ENCODE results near the gene MEIS3.

MEIS3 gene

DNA sequence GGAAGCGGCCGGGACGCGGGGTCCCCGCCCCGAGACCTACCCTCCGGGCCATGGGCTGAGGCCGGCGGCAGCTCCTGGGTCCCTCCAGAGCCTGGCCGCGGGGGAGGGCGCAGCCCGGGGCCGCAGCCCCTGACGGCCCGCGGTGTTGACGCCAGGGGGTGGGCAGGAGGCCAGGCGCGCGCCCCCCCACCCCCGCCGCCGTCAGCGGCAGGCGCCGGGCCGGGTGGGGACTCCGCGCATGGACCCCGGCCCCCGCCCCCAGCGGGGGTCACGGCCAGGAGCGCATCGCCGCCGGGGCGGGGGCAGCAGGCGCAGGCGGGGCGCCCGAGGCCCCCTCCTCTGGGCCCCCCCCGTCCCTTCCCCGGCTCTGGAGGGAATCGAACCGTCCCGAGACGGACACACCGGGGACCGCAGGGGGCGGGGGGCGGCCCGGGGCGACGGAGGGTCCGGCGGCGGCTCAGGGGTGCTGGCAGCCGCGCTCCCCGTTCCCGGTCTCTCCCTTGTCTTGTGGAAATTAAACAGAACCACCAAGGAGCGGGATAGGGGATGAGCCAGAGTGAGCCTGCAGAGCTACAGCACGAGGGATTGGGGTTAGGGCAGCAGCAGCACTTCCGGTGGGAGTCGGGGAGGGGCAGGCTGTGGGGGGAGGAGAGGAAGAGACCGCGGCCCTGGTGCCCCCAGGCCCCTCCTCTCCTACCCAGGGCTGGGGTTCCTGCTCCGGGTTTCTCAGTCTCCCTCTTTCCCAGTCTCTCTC is at the start of gene MEIS3:
Gene MEIS3 (minus strand): TSS at position 498 of the 754 bp plus-strand sequence. CDS start 446 bp downstream, at position 52.
- no peak for DNase-seq

DNA sequence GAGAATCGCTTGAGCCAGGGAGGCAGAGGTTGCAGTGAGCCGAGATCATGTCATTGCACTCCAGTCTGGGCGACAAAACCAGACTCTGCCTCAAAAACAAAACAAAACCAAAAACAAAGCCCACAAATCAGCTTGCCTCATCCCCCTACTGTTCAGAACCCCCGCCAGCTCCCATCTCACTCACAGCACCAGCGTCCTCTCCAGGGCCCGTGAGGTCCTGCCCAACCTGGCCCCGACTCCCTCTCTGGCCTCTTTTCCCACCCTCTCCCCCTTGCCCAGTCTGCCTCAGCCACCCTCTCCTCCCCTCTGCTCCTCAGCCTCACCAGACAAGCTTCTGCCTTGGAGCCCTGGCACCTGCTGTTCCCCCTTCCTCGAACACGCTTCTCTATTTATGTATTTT is 48.6 kb upstream of the MEIS3 start:
- DNase-seq = no peak

DNA sequence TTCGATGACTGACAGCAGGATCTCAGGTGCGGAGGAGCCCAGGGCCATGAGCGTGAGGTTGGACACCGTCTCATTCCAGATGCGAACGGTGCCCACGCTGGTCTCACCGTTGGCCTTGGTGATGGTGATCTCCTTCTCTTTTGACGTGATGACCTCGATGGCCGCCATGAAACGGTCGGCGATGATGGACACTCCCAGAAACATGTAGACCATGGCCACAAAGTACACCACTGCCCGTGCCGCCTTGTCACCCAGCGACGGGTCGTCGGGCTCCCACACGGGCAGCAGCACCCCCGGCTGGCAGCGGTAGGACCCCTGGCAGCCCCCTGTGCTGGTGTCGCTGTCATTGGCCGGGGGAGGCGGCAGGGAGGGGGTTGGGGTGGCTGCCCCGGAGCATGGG is 46.6 kb upstream of the MEIS3 start:
- DNase-seq = no peak

DNA sequence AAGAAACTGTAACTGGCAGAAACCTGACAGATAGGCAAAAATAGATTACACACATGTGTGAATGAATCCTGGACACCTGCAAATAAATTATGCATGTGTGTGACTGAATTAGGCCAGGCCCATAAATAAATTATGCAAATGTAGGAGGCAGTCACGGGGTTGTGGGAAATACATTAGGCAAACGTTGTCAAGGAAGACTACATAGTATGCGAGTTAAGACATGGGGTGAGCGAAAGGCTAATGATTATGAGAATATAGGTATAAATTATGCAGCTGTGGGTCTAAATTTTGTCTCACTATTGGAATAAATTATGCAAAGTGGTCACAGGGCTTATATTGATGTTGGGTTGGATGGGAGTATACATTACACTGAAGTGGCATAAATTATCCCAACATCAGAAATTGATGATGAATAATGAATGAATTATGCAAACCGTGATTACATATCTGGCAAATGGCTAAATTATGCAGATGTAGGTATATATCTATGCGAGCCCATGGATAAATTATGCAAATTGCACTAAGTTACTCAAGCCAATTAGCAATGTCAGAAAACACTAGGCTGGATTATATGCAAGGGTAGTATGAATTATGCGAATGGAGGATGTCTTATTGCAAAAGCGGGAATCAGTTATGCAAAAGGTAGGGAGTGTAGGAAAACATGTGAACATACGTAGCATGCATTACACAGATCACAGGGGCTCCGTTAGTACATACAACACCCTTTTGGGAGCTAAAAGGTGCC is 45.5 kb upstream of the MEIS3 start:
- DNase-seq = no peak

DNA sequence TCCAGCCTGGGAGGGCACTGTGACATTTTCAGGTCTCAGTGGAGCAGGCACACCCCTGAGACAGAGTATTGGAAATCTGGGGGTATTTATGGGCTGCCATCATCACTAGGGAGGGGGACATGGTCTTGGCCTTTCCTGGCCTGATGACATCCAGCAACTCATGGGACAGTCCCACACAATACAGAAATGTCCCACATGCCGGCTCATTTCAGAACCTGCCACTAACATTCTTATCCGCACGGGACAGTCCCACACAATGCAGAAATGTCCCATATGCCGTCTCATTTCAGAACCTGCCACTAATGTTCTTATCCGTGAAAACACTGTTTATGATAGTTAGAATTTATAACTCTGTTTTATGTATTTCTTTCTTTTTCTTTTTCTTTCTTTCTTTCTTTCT is 42.5 kb upstream of the MEIS3 start:
- DNase-seq = no peak

DNA sequence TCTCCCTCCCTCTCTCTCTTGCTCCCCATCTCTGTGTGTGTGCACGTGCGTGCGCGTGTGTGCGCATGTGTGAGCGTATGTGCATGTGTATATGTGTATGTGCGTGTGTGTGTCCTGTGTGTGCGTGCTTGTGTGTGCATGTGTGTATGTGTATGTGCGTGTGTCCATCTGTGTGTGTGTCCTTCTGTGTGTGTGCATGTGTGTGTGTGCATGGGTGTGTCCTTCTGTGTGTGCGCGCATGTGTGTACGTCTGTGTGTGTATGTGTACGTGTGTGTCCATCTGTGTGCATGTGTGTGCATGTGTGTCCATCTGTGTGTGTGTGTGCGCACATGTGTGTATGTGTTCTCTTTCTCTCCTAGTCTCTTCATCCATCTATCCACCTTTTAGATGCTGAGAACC is 40.1 kb upstream of the MEIS3 start:
- DNase-seq = no peak

DNA sequence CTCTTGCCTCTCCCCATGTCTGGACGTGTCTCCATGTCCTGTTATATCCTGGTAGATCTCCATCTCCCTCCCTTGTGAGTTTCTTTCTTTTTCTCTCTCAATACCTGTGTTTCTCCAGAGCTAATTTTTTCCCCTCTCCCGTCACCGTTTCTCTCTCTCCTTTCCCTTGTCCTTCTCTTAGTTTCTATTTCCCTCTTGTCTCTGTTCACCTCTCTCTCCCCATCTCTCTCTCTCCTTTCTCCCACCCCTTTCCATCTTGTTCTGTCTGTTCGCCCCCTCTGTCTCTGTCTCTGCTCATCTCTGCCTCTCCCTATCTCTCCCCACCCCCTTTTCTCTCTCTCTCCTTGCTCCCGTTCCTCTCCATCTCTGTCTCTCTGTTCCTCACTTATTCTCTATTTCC is 39.3 kb upstream of the MEIS3 start:
- DNase-seq = no peak

- no peak for DNase-seq
These were observed 37.6 kb upstream of the MEIS3 start for GRCh38 chr19:47456721-47457474.

- no peak for DNase-seq
These were observed 31.2 kb upstream of the MEIS3 start for GRCh38 chr19:47450478-47450877.

GRCh38 chr19:47448360-47448727 is 29.0 kb upstream of the MEIS3 start:
- no peak for DNase-seq

GRCh38 chr19:47447470-47448359 is 28.4 kb upstream of the MEIS3 start:
- DNase-seq = no peak

DNA sequence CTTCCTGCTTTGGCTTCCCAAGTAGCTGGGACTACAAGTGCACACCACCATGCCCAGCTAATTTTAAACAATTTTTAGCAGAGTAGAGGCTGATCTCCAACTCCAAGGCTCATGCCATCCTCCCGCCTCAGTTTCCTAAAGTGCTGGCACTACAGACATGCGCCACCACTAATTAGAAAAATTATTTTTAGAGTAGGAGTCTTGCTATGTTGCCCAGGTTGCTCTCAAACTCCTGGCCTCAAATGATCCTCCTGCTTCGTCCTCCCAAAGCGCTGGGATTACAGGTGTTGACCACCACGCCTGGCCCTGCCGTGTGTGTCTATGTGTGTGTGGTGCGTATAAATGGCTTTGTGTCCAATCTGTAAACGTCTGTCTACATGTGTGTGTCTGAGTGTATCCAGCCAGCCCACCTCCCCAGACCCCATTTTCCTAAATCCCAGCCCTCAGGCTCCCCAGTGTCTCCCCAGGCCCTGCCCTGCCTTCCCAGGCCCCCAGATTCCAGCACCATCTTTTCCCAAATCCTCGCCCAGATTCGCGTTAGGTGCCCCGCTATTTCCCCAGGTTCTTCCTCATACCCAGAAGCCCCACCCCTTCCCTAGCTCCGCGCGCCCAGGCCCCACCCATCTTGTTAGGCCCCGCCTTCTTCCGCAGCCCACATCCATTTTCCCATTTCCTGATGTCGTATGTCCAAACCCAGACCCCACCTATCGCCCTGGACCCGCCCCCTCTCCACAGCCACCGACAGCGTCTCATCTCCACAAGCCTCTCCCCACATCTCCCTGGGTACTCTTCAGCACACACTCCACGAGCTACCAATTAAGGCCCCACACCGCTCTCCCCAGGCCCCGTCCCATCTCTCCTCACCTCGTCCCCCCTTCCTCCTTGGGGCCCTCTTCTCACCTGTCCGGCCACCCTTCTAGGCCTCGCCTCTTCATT is 27.5 kb upstream of the MEIS3 start:
- no peak for DNase-seq

DNA sequence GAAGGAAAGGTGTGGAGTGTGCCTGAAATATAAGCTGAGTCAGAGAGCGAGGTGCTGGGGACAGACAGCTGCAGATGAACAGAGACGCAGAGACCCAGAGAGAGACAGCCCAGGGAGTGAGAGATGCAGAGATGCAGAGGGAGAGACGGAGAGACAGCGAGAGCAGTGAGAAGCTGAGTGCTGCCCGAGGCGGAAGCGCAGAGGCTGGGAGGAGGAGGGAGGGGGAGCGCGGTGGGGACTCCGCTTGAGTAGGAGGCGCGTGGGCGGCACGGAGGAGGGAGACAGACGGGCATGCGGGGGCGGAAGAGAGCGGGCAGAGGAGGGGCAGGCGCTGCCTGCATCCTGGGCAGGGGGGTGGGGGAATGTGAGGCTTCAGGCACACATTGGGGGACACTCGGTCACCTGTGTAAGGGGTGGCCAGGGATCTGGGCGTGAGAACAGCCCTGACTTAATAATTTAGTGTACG is 26.6 kb upstream of the MEIS3 start:
- no peak for DNase-seq

DNA sequence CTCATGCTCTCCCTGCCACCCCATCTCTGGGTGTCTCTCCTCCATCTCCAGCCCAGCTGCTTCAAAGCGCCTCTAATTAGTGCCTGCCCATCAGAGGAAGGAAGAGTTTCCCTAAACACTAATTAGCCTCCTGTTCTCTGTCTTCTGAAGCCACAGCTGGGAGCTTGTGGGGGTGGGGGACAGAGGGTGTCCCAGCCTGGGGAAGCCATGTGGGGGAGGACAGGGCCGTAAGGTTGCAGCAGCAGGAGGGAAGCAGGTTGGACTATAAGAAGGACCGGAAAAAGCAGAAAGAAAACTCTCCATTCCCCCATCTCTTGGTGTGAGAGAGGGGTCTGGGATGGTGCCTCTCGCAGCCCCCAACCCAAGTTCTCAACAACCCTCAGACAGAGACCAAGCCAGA is 26.2 kb upstream of the MEIS3 start:
- DNase-seq = no peak

DNA sequence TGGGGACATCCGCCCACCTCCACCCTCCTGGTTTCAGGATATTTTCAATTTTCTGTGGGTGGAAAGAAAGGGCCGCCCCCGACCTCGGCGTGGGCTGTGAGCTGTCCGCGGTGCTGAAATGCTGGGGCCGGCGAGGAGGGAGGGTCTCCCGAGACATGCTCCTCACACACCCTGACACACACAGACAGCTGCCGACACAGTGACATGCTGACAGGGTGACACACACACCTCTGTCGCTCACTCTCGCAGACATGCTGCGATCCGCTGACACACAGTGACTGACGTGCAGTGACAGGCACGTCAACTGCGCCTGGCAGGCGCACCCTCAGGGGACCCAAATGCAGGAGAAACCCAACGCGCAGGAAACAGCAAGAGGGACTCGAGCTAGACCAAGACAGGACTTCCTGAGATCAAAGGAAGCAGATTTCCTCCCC is 25.1 kb upstream of the MEIS3 start:
- DNase-seq = no peak

GRCh38 chr19:47443331-47443730 is 24.0 kb upstream of the MEIS3 start:
- no peak for DNase-seq

DNA sequence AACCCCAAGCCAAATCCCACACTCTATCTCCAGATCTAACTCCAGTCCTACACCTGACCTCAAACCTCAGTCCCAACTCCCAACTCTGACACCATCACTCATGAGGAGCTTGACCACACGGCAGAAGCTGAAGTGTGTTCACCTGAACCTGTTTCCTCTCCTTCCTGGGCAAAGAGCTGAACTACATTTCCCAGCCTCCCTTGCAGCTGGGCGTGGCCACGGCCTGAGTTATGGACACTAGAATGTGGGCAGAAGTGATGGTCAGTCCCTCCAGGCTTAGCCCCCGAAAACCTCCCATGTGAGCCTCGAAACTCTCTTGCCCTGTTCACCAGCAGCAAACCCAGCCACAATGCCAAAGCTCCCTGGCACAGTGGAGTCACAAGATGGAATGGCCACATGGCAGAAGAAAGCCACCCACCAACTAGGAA is 19.5 kb upstream of the MEIS3 start:
- DNase-seq = no peak

DNA sequence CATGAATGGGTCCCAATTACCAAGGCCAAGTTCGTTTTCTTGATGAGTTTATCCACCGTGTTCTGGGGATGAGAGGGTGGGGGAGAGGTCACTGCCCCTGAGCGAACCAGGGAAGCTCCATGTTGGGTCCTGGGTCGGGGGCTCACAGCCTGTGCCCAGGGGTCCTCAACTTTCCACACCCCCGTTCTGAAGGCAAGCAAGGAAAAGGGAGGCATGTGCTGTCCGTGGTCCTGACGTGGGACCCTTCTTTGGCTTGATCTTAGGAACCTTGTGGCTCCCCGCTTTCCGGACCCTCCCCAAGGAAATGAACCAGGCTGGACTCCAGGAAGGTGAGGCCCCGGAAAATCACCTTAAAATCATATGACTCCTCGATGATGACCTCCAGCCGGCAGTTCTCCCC is 18.2 kb upstream of the MEIS3 start:
- DNase-seq = no peak

- DNase-seq = peak; percentile 64 to 81
These were observed 17.5 kb upstream of the MEIS3 start for GRCh38 chr19:47436712-47437401.

DNA sequence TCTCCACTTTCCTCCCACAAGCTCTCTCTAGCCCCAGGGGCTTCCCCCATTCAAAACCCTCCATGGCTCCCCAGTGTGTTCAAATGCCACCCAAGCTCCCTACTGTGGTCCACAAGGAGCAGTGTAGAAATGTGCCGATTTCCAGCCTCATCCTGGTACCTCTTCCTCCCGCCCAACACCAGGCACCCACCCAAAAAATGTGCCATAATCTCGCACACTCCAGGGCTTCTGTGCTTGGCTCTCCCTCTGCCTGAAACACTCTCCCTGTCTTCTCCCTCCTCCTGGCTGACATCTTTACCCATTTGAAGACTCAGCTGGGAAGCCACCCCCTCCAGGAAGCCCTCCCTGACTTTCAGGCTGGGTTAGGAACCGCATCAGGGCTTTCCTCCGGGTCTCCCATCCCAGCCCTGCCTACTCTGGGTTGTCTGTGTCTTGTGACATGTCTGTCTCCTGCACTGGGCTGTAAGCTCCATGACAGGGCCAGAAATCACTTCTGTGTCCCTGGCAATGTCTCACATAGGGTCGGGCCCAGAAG is 16.6 kb upstream of the MEIS3 start:
- no peak for DNase-seq
